Right lobe of liver (tissue), 4 donors: ENCODE data around the gene POU2F3.
A peak's percentile ranks its signal among the peaks of the same experiment; 100 is the strongest.

Experiments used
- POLR2A ChIP-seq: fragments of 450-650 bp; IDR thresholded peaks from one replicate; pipeline ENCODE4 v1.6.1; 2017; ENCODE audit warnings: antibody characterized with exemption, mild to moderate bottlenecking
- TF ChIP-seq, protein P1 (sequence below), 4 donors: fragments of 200-600 bp in 3 of 4; fragments of 450-650 bp in 1 of 4; IDR thresholded peaks; one replicate each; pipeline versions ENCODE4 v1.5.1 to v1.8.0; 2016 to 2022; ENCODE audit warnings: antibody characterized with exemption in 4 of 4, mild to moderate bottlenecking in 2 of 4
- donor health status: DM: no; HTN: no; CAD: no.
- donor health status: DM: no; HTN: no; CAD: no.
- donor health status: DM: no; HTN: yes; CAD: no.

GRCh38 chr11:120229451-120230424 lies 10.2 kb upstream of the POU2F3 start:
- TF ChIP-seq, protein P1, sequence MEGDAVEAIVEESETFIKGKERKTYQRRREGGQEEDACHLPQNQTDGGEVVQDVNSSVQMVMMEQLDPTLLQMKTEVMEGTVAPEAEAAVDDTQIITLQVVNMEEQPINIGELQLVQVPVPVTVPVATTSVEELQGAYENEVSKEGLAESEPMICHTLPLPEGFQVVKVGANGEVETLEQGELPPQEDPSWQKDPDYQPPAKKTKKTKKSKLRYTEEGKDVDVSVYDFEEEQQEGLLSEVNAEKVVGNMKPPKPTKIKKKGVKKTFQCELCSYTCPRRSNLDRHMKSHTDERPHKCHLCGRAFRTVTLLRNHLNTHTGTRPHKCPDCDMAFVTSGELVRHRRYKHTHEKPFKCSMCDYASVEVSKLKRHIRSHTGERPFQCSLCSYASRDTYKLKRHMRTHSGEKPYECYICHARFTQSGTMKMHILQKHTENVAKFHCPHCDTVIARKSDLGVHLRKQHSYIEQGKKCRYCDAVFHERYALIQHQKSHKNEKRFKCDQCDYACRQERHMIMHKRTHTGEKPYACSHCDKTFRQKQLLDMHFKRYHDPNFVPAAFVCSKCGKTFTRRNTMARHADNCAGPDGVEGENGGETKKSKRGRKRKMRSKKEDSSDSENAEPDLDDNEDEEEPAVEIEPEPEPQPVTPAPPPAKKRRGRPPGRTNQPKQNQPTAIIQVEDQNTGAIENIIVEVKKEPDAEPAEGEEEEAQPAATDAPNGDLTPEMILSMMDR (IDR thresholded peaks at IDR 0.05), result peak; percentile 49 to 61 (median 56)
- TF ChIP-seq POLR2A, result no peak
